Upper lobe of left lung (tissue), 4 donors: ENCODE results near the gene NPPB.

ENCODE experiments used
- CTCF ChIP-seq, 6 experiments: fragments of 450-650 bp in 4 of 6; fragments of 200-600 bp in 2 of 6; sonication (generic) in 2 of 6; IDR thresholded peaks; one replicate each; pipeline ENCODE4 v1.5.1; 2016 to 2019; ENCODE audit warnings: antibody characterized with exemption in 6 of 6
- EP300 ChIP-seq, 4 donors: sonication (generic); formaldehyde crosslinking; IDR thresholded peaks; one replicate each; pipeline ENCODE4 v1.5.1; 2017; ENCODE audit warnings: antibody characterized with exemption in 4 of 4, control low read depth in 2 of 4
- POLR2A ChIP-seq, 4 donors: fragments of 450-650 bp; IDR thresholded peaks; one replicate each; pipeline ENCODE4 v1.5.1; 2016 to 2017; ENCODE audit warnings: antibody characterized with exemption in 4 of 4, mild to moderate bottlenecking in 2 of 4
- POLR2AphosphoS5 ChIP-seq, 2 donors: sonication (generic); formaldehyde crosslinking; IDR thresholded peaks; one replicate each; pipeline ENCODE4 v1.5.1; 2017; ENCODE audit warnings: antibody characterized with exemption in 2 of 2

GRCh38 chr1:11888206-11888876 is 29.6 kb upstream of the NPPB start:
- TF ChIP-seq CTCF (IDR thresholded peaks at IDR 0.05): no peak
- no peak for TF ChIP-seq POLR2A (IDR thresholded peaks at IDR 0.05)
- no peak for TF ChIP-seq POLR2AphosphoS5 (IDR thresholded peaks at IDR 0.05)
- TF ChIP-seq EP300 (IDR thresholded peaks at IDR 0.05): no peak
